Testis (tissue), 3 donors: ENCODE results near the gene KIFAP3. TPM values are rescaled to one million over a fixed set of nuclear protein-coding genes. Genes with fewer than 3 reads are reported as not detected.

Source experiments
- DNase-seq: peaks from one replicate; pipeline ENCODE4 v3.0.0-alpha.2; 2019
- H3K27ac ChIP-seq, 2 donors: fragments of 200-600 bp; sonication (generic); one replicate each; pipeline ENCODE4 v1.5.1; 2019
- H3K27me3 ChIP-seq: fragments of 200-600 bp; sonication (generic); one replicate; pipeline ENCODE4 v1.5.1; 2019
- H3K36me3 ChIP-seq: fragments of 200-600 bp; sonication (generic); one replicate; pipeline ENCODE4 v1.5.1; 2017; ENCODE audit warnings: low read depth; ENCODE audit errors: missing control alignments
- H3K4me1 ChIP-seq: fragments of 200-600 bp; sonication (generic); one replicate; pipeline ENCODE4 v1.5.1; 2019
- H3K4me3 ChIP-seq, 2 donors: fragments of 200-600 bp; sonication (generic); one replicate each; pipeline ENCODE4 v1.5.1; 2017 to 2019
- H3K9me3 ChIP-seq: fragments of 200-600 bp; sonication (generic); one replicate; pipeline ENCODE4 v1.5.1; 2017
- POLR2A ChIP-seq: fragments of 450-650 bp; IDR thresholded peaks from one replicate; pipeline ENCODE4 v1.6.1; 2017; ENCODE audit warnings: antibody characterized with exemption, mild to moderate bottlenecking, moderate library complexity
- WGBS, 2 donors: methylation state at CpG; one replicate each; pipeline ENCODE4 v1.1.5; 2018; 5-methylcytosine and 5-hydroxymethylcytosine counted together
- intact Hi-C: fragments of 100-400 bp; cut with DNase I; formaldehyde crosslinking; loops from one replicate; pipeline ENCODE4 v1.15.1; 2023; ENCODE audit warnings: low total_unique reads
- polyA plus RNA-seq: library from polyadenylated mRNA; stranded (reverse); fragments of 350-450 nt; fragmentation: Illumina TruSeq; extraction: RNeasy Lipid Tissue Mini Kit (QIAGEN cat#74804); gene quantifications from one replicate; pipeline ENCODE4 v1.2.3, GENCODE V29; 2014; ENCODE audit warnings: low read depth, low replicate concordance; ENCODE audit not compliant: insufficient read depth
- total RNA-seq, 2 donors: library from RNA; depleted of rRNA; stranded (reverse); fragments of >200 nt; gene quantifications; one replicate each; pipeline ENCODE4 v1.2.3, GENCODE V29; 2016
- TF ChIP-seq, protein P1 (sequence below), 3 experiments: fragments of 450-650 bp in 2 of 3; fragments of 200-600 bp in 1 of 3; sonication (generic) in 1 of 3; IDR thresholded peaks; one replicate each; pipeline ENCODE4 v1.5.1; 2016 to 2019; ENCODE audit warnings: antibody characterized with exemption in 3 of 3, mild to moderate bottlenecking in 2 of 3, moderate library complexity in 1 of 3

The KIFAP3 gene
- total and polyA plus RNA-seq, 3 donors from 2014 or later = 52.9 to 80.8 (median 60.6) TPM

GRCh38 chr1:169892927-169893644 is 181.4 kb downstream of the KIFAP3 start:
- no peaks in the 10 kb centered on the region for H3K27me3 ChIP-seq
- DNase-seq = peak; percentile 40
- H3K36me3 ChIP-seq = no peaks in the 10 kb centered on the region
- 1% methylated on average over 15 to 41 of the region's 51 CpGs for WGBS, 2 donors
- H3K9me3 ChIP-seq = no peaks in the 10 kb centered on the region
- H3K4me3 ChIP-seq = peak overlapping the region; percentile 86 to 97
- intact Hi-C loops = no loop called here
- peaks cover 9% of the 10 kb centered on the region for H3K4me1 ChIP-seq
- H3K27ac ChIP-seq = peak overlapping the region; percentile 95 to 96
- TF ChIP-seq, protein P1, sequence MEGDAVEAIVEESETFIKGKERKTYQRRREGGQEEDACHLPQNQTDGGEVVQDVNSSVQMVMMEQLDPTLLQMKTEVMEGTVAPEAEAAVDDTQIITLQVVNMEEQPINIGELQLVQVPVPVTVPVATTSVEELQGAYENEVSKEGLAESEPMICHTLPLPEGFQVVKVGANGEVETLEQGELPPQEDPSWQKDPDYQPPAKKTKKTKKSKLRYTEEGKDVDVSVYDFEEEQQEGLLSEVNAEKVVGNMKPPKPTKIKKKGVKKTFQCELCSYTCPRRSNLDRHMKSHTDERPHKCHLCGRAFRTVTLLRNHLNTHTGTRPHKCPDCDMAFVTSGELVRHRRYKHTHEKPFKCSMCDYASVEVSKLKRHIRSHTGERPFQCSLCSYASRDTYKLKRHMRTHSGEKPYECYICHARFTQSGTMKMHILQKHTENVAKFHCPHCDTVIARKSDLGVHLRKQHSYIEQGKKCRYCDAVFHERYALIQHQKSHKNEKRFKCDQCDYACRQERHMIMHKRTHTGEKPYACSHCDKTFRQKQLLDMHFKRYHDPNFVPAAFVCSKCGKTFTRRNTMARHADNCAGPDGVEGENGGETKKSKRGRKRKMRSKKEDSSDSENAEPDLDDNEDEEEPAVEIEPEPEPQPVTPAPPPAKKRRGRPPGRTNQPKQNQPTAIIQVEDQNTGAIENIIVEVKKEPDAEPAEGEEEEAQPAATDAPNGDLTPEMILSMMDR (IDR thresholded peaks at IDR 0.05) = no peak
- no peak for TF ChIP-seq POLR2A

DNA sequence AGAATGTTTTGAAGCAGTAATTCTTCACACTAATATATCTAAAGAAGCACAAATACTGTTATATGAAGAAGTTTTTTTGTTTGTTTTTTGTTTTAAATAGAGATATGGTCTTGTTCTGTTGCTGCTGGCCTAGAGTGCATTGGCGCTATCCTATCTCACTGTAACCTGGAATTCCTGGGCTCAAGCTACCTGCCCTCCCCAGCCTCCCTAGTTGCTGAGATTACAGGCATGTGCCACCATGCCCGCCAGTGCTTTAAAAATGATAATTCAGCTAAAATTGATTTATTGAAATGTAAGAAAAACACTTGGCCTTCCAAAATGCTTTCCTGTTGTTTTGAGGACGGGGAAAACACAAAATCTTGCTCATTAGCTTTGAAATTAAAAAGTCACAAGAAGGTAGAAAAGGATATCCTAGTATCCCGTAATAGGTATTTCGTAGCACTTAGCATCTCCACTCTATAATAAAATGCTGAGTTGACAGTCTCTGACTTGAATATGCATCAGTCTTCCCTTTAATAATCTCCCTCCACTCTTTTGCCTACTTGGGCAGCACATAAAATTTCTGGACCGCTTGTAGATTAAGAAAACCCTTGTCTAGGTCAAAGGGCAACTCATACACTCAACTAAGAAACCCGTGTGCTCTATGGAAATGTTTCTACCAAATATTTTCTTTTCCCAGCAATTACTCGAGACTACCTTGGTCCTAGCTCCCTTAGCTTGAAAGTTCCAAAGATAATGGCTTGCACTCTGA is 182.1 kb downstream of the KIFAP3 start:
- no peak for TF ChIP-seq POLR2A
- TF ChIP-seq, protein P1 (IDR thresholded peaks at IDR 0.05) = no peak
- intact Hi-C loops = no loop called here
- H3K36me3 ChIP-seq = no peaks in the 10 kb centered on the region
- 46 to 48% methylated on average over 8 of the region's 8 CpGs for WGBS, 2 donors
- H3K27ac ChIP-seq = peak overlapping the region; percentile 95 to 96
- DNase-seq = no peak
- no peaks in the 10 kb centered on the region for H3K9me3 ChIP-seq
- H3K4me3 ChIP-seq = peak overlapping the region; percentile 86 to 97
- no peaks in the 10 kb centered on the region for H3K27me3 ChIP-seq
- peaks cover 9% of the 10 kb centered on the region for H3K4me1 ChIP-seq

GRCh38 chr1:169891539-169891885 is 183.0 kb downstream of the KIFAP3 start:
- peak overlapping the region in 1 of 2 donors; percentile 14 for H3K27ac ChIP-seq

DNA sequence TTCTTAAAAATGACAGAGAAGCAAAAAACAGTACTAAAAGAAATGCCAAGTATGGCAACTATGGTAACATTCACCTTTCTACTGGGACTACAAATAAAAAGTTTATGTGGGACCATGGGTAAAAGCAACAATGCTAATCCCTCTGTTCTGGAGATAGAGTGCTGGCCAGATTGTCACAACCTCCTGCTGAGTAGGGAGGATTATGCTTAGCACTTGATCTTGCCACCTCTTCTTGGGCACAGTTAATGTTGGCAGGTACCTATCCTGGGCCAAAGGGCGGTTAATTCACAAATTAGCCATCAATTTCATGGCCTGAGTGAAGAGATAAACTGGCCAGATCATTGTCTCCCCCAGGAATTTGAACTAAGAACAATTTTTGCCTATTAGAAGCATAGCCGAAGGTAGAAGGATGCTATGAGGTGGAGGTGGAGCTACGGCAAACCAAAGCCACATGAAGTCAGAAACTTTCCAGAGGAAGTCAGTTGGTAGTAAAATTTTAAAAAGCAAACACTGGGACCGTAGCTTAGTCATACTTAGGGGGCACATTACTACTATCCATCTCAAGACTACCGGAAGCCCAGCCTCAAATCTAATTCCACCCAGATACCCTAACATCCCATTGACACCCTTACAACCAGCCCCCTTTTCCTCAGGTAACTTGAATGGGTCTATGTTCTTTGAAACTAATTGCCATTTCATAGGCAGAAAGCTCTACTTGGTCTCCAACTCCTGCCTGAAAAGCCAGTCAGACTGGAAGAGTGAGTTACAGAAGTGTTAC is 183.5 kb downstream of the KIFAP3 start:
- no peak for DNase-seq
- intact Hi-C loops = no loop called here
- H3K36me3 ChIP-seq = no peaks in the 10 kb centered on the region
- H3K4me1 ChIP-seq = peaks cover 9% of the 10 kb centered on the region
- no peak overlapping the region for H3K4me3 ChIP-seq
- TF ChIP-seq, protein P1 (IDR thresholded peaks at IDR 0.05) = no peak
- TF ChIP-seq POLR2A = no peak
- WGBS, 2 donors = 66 to 85% methylated on average over 5 of the region's 5 CpGs
- H3K27me3 ChIP-seq = no peaks in the 10 kb centered on the region
- no peaks in the 10 kb centered on the region for H3K9me3 ChIP-seq
- H3K27ac ChIP-seq = no peak overlapping the region

More at GRCh38 chr1:169891539-169891885, 183.0 kb downstream of the KIFAP3 start:
- Histone ChIP-seq H3K4me3 (no peak overlapping the region), H3K27me3 (no peaks in the 10 kb centered on the region), H3K9me3 (no peaks in the 10 kb centered on the region), H3K4me1 (peaks cover 9% of the 10 kb centered on the region), H3K36me3 (no peaks in the 10 kb centered on the region)
- TF ChIP-seq POLR2A = no peak
- TF ChIP-seq, protein P1 (IDR thresholded peaks at IDR 0.05) = no peak
- no peak for DNase-seq
- intact Hi-C loops = no loop called here
- 47 to 48% methylated on average over 2 of the region's 2 CpGs for WGBS, 2 donors
